Activated CD8-positive, alpha-beta memory T cell treated with anti-CD3 and anti-CD28 coated beads, Interleukin-2, amount 50 U/mL, for 1 hour (primary cell): ENCODE measurements around the gene MAPK10.

Source experiments
- DNase-seq: peaks from one replicate; pipeline ENCODE4 v3.0.0-alpha.2; 2020; ENCODE audit errors: extremely low read depth

MAPK10 gene

DNA sequence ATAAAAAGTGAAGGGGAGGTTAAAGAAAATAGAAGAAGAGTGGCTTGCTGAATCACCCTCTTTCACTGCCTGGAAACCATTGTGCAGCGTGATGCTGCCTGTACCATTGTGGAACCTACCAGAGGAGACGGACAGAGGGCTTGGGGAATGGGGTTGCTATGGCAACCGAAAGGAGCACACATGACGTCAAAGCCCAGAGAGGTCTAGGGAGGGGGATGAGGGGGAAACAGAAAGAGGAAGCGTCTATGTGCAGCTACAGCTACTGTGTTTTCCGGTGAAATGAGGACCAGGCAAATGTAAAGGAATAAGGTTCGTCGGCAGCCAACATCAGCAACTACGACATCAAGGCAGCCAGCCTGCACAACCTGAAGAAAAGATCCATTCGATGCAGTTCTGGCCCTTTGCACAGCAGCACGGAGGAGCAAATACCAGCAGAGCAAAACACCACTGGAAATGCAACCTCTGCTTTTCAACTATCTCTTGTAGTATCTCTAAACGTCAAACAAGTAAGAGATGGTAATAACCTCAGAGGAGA is at the start of gene MAPK10:
TSS of gene MAPK10 (minus strand) at position 110 of the 535 bp plus-strand sequence.
- peak; percentile 9 for DNase-seq

DNA sequence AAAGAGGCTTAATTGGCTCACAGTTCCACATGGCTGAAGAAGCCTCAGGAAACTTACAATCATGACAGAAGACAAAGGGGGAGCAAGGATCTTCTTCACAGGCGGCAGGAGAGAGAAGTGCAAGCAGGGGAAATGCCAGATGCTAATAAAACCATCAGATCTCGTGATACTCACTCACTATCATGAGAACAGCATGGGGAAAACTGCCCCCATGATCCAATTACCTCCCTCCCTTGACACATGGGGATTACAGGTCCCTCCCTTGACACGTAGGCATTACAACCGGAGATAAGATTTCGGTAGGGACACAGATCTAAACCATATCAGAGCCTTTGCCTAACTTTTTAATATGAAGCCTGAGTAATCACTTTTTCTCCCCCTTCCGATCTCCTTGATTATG is 43.7 kb upstream of the MAPK10 start:
- DNase-seq = no peak

DNA sequence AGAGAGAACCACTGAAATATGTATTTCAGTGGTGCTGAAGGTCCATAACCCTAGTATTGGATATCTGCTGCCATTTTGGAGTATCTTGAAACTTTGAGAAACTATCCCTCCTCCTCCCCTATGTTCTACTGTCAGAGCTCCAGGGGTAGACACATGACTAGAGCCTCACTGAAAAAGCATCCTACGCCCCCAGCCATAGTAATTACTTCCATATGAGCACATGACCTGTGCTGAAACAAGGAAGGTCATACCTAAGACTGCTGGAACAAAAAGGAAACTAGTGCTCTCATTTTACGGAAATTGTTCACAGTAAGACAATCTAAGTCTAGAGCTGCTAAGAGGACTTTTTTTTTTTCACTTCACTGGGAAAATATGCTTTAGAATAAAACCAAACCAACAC is 42.0 kb upstream of the MAPK10 start:
- DNase-seq = no peak

DNA sequence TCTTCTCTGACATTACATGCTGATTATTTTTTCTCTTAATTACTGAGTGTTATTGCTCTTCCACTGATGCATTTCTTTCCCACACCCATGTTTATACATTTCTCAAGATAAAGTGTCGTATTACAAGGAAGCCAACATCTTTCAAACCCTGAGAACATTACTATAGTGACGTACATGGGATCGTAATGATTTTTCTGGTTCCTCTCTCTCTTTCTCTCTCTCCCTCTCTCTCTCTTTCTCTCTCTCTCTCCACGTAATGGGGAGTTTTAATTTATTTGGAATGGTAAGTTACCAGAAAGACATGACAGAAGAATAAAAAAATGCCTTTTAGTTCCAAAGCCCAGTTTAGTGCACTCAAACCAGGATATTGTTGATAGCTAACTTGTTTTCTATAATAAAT is 40.4 kb upstream of the MAPK10 start:
- DNase-seq = no peak

DNA sequence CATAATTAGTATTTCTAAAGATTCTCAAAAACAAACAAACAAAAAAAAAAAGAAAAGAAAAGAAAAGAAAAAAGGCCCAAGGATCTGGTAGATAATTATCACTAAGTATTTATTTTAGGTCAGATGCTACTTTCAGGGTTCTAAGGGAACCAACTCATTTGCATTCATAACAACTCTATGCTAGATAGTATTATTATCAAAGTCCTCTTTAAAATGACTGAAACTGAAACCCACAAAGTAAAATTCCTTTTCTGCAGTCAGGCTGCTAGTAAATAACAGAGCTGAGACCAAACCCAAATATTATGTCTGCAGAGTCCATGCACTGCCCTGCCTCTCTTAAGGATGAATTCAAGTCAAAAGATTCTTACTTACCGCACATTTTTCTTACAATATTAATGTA is 38.3 kb upstream of the MAPK10 start:
- no peak for DNase-seq

DNA sequence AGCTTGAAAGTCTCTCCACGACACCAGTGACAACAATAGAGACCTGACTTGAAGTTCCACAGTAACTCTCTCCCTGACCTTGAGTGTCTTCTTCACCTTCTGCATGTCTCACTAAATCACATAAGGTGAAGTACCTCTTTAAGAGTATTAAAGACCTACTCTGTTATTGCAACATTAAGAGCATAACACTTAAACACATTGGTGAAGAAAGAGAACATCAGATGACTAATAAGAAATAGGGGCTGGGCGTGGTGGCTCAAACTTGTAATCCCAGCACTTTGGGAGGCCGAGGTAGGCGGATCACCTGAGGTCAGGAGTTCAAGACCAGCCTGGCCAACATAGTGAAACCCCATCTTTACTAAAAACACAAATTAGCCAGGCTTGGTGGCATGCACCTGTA is 33.9 kb upstream of the MAPK10 start:
- no peak for DNase-seq

DNA sequence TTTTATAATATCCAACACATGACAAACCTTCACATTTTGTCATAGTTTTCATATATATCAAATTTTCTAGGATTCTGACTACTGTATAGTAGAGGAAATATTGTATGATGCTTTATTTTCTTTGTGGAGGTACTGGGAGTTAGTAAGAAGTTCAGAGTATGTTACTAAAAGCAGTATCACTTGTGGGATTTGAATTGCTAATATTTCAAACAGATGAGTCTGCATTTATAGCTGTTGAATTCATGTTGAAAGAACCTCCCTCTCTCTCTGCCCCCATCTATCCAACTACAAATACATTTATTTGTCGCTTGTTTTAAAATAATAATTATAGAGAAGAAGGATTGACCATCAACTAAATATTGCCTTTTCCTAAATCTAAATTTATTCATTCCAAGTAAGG is 29.8 kb upstream of the MAPK10 start:
- DNase-seq = no peak

DNA sequence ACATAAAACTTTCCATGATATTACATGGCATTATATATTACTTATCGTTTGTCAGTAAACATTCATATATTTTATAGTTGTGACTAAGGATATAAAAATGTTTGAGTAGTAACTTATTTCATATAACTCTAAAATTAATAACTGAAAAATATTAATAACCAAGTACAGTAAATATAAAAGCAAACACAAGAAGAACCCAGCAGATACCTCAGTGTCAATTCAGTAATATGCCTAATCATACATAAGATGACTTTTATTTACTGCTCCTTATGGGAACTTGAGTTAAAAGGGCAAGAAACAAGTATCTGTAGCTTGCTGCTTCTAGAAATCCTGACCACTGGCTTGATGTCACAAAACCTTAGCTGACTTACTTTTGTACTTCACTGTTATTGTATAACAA is 28.4 kb upstream of the MAPK10 start:
- DNase-seq = no peak

DNA sequence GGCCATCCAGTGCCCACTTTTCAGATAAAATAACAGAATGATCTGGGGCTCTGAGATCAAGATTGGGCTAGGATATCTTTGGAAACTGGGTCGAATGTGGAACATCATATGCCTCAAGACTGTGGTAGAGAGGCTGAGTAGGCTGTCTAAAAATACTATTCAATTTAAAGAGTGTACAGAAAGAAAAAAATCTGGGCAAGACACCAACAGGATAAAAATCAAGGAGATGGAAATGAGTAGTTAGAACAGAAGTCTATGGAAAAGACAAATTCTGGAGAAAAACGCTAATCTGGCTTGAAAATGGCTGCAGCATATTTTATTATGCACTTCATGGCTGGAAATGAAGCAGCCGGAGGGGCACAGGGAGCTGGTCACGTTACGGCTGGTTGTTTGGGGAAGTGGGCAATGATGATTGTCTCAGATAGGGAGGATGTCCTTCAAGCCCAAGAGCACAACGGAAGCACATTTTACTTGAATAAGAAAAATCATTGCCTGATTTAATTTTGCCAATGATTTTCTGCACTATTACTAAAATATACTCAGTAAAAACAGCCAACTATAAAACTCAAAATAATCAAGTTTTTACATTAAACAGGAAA is 27.1 kb upstream of the MAPK10 start:
- DNase-seq = no peak

DNA sequence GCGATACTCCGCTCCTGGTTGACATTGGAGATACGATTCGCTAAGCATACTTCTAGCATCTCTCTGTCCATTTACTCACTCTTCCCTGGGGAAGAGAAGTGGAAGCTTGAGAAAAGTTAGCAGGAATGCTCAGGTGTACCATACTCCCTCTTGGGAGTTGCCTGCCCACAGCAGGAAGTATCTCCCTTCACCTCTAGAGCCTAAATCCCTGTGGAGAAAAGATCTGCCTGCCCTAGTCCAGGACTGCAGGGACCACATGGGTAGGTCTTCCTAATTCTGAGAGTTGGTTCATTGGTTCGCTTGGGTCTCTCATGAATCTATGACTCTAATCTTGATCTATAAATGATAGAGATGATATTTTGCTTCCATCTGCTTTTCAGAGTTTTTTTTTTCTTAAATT is 26.3 kb upstream of the MAPK10 start:
- DNase-seq = no peak

DNA sequence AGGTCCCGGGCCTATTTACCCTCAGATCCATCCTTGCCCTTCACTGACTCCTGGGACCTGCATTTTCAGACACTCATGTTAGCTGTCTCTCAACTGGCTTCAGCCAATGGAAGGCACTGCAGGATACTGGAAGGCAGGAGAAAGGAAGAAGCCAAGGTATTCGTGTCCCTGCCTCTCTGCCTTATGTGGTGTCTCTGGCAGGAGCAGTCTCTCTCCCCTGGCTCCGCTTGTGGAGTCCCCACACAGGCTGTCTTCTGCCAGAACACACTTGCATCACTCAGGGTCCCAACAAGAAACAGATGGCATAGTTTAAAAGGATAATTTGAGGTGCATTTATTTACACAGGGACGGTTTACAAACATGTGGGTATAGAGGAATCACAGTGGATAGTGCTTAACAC is 21.6 kb upstream of the MAPK10 start:
- DNase-seq = no peak

DNA sequence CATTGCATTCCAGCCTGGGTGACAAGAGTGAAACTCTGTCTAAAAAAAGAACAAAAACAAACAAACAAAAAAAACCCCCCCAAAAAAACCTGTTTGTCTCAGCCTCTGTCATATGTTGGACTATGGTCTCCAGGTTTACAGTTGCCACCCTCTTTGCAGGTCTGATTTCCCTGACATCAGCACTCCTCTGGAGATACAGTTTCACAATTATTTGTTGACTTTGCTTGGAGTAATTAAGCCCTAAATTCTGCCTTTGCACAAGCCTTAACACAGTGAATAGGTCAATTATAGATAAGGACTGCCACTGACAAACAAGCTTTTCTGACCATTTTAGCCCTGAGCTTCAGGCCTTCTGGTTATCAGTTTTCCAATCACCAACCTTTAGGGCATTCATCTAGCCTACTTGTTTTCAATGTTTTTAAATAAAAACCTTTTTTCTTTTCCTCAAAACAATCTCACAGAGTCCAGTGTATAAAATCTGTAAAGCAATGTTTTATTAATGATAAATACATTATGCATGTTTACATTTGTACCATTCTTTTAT is 20.4 kb upstream of the MAPK10 start:
- DNase-seq = no peak

DNA sequence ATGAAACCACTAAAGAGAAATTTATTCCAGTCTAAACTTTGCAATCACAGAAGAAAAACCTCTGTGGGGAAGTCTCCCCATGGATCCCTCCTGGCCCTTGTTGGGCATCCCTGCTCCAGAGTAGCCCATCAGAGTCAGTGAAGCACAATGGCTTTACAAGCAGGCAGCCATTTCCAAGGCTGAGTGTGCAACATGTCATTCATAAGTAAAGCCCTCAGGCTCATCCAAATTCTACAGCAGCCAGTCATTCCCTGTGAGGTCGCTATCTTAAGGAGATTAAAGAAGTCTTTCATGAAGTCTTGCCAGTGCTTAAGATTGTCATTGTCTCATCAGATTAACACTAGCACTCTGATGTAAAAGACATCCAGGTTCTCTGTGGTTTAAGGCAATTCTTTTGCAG is 17.0 kb upstream of the MAPK10 start:
- no peak for DNase-seq

DNA sequence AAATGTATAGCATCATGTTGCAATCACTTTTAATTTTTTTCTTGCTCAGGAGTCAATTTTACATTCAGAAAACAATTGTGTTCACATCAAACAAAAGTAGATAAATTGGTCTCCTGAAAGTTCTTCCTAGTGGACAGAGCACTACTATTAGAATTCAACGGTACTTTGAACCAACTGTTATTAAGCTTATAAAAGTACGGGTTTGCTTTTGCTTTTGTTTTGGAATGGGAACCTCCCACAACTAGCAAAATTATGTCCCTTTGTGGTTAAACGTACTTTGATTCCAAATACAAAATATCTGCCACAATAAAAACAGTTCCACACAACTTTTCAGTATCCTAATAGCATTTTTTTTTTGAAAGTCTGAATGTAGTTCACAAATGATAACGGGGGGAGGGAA is 8.6 kb upstream of the MAPK10 start:
- no peak for DNase-seq

DNA sequence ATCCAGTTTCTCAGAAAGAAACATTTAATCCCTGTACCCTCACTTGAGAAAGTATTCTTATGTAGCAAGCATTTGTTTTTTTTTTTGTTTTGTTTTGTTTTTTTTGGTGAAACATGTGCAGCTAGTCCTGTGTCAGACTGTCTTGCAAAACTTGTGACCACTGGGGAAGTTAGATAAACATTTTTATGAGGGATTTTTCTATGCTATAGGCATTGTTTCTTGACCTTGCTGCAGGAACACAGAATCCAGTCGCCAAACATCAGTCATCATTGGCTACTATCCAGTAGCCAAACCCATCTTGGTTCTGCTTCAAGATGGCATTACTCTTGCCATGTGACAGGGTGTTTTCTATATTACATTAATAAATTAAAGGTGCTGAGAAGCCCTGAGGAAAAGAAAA is 7.7 kb upstream of the MAPK10 start:
- no peak for DNase-seq

DNA sequence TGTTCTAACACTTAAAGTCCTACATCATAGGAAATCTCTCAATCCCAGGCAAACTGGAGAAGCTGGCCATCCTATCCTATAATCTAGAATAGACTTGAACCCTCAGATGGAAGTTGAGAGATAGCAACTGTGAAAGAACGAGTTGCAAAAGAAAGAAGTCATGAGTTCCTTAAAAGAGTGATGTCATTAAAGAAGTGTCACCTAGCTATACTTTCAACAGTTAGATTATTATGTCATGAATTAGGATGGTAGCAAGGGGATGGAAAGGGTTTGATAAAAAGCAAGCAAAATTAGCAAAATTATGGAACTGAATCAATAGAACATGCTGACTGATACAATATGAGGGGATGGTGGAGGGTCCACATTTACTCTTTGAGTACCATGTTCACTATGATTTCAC is 7.1 kb upstream of the MAPK10 start:
- DNase-seq = no peak

DNA sequence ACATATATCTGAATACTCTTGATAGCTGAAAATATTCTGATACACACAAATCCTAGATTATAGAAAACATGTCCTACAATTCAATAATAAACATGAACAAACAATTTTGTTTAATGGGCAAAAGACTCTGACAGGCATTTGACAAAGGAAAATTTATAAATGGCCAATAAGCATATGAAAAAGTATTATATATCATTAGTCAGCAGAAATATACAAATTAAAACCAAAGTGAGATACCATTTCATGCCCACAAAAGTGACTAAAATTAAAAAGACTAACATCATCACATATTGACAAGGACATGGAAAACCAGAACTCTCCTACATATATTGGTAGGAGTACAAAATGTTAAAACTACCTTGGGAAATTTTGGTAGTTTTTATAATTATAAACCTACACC is 2.7 kb upstream of the MAPK10 start:
- DNase-seq = no peak

DNA sequence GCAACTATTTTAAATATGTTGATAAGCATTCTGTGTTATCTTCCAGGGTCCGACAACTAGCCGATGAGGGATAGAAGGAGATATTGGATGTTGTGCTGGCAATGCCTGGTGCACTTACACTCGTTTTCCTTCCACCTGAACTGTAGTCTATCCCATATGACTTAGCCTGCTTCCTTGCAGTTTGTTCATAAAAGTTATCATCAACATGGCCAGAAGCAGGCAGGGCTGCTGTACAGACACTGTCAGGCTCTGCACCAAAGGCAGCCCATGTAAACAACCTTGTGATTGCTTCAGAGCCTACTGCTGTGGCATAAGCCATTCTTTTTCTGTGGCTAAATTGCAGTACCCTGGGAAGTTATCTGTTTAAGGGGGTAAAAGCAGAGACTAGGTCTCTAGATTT is 1.6 kb downstream of the MAPK10 start:
- no peak for DNase-seq

DNA sequence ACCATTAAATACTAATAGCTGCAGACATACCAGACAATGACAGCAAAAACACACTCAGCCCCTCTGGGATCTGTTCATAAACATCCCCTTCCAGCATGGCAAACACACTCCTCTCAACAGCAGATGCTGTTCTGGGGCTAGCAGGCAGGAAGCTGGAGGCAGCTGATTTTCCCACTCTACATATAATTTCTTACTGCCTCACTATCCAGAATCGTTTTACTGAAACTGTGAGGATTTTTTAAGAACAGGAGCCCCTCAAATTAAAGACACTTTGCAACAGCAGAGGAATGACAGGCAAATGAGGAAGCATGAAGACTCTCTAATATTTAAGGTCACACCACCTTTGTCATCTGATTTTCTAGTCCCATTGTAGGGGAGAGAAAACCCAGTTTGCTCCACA is 2.2 kb downstream of the MAPK10 start:
- DNase-seq = no peak

DNA sequence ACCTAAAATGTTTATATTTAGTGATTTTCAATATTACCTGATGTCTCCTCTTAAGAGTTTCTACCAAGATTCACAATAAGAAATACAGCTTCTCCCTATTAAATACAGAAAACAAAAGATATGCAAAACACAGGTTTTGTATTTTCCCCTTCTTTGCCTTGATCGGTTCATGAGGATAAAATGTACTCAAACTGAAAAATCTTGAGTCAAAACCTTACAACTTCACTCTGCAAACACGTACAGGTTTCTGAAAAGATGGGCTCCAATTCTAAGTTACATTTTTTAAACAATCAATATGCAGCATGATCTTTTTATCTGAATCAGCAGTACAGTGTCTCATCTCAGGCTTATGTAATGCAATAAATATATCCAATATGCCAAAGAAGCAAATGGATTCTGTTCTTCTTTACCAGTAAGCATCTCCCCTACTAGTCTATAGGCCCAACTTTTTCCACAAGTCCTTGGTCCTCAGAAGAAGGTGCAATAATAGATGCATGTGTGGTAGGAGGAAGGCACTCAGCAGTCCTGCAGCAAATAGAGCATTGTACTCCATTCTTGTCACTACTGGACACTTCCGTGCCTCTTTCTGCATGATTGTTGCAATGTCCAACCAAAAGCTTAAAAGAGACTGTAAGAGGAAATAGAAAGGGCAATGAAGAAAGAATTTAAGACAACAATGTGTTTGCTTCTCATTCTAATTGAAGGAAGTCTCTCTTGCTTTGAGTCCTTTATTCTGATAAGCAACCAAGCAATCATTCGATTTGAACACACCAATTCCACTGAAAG is 3.2 kb downstream of the MAPK10 start:
- no peak for DNase-seq

DNA sequence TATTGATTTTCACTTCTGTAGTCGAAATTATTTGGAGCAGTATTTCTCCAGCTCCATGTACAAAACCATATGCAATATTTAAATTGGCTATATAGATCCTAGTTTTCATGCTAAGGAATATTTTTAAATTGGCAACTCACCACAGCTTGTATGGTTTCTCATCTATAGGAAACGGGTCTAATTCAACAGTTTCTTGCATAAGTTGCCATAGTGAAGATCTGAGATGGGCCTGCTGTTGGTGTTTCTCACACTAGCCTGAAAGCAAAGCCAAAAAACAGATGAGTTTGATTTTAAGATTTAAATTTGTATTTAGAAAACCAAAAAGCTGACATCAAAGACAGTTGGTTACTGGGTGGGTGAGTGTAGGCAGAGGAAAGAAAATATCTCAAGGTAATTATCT is 5.5 kb downstream of the MAPK10 start:
- no peak for DNase-seq

DNA sequence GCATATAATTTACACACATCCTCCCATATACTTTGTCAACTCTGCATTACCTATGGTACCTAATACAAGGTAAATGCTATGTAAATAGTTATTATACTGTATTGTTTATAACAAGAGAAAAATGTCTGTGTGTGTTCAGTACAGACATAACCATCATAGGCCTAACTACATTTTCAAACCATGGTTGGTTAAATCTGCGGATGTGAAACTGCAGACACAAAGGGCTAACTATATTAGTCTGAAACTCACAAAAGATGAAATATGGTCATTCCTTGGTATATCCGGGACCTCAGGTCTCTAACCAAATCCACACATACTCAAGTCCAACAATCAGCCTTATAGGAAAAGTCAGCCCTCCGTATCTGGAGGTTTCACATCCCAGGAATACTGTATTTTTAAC is 13.5 kb downstream of the MAPK10 start:
- DNase-seq = no peak

DNA sequence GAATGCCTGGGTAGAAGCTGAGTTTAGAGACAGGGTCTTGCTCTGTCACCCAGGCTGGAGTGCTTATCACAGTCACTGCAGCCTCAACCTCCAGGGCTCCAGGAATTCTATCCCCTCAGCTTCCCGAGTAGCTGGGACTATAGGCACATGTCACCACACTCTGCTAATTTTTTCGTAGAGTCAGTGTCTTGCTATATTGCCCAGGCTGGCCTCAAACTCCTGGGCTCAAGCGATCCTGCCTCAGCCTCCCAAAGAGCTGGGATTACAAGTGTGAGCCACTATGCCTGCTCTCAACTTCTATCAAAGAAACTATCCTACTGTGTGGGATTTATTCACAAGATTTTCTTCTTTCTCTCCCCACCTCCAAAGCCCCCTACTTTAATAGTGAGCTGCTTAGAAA is 15.7 kb downstream of the MAPK10 start:
- no peak for DNase-seq
